NCI-H510A treated with DMSO at 0.1 percent for 48 hours (cell line): ENCODE data around the gene FASLG.

Experiments used
- DNase-seq: peaks from one replicate; lab custom pipeline; 2025; lab: John Stamatoyannopoulos, UW

FASLG gene

GRCh38 chr1:172647110-172647564 is 11.8 kb upstream of the FASLG start:
- DNase-seq: no peak

- no peak for DNase-seq
Observed at GRCh38 chr1:172647987-172648386, 10.9 kb upstream of the FASLG start.

- DNase-seq: no peak
Observed at GRCh38 chr1:172650474-172651193, 8.3 kb upstream of the FASLG start.

GRCh38 chr1:172653015-172653709 is 5.7 kb upstream of the FASLG start:
- no peak for DNase-seq

- no peak for DNase-seq
Observed at GRCh38 chr1:172654535-172654934, 4.4 kb upstream of the FASLG start.

- DNase-seq: no peak
Observed at GRCh38 chr1:172656576-172656975, 2.3 kb upstream of the FASLG start.

GRCh38 chr1:172657586-172657985 is 1.3 kb upstream of the FASLG start:
- no peak for DNase-seq

GRCh38 chr1:172661107-172661506 is 2.2 kb downstream of the FASLG start:
- DNase-seq: no peak

GRCh38 chr1:172662464-172663109 is 3.7 kb downstream of the FASLG start:
- DNase-seq: no peak

GRCh38 chr1:172663732-172664131 is 4.8 kb downstream of the FASLG start:
- no peak for DNase-seq

- no peak for DNase-seq
Observed at GRCh38 chr1:172668097-172668496, 9.2 kb downstream of the FASLG start.

GRCh38 chr1:172669011-172669410 is 10.1 kb downstream of the FASLG start:
- no peak for DNase-seq

GRCh38 chr1:172670316-172670715 is 11.4 kb downstream of the FASLG start:
- no peak for DNase-seq

- no peak for DNase-seq
Observed at GRCh38 chr1:172670791-172671190, 11.9 kb downstream of the FASLG start.

- no peak for DNase-seq
Observed at GRCh38 chr1:172671591-172671990, 12.7 kb downstream of the FASLG start.

- no peak for DNase-seq
Observed at GRCh38 chr1:172672720-172673119, 13.8 kb downstream of the FASLG start.

GRCh38 chr1:172673761-172674160 is 14.9 kb downstream of the FASLG start:
- no peak for DNase-seq

GRCh38 chr1:172674831-172675613 is 16.1 kb downstream of the FASLG start:
- no peak for DNase-seq

GRCh38 chr1:172679000-172679772 is 20.3 kb downstream of the FASLG start:
- peak; percentile 92 for DNase-seq

GRCh38 chr1:172680244-172680643 is 21.3 kb downstream of the FASLG start:
- no peak for DNase-seq

GRCh38 chr1:172680733-172681275 is 21.9 kb downstream of the FASLG start:
- DNase-seq: peak; percentile 78
